Measurements from ENCODE around the gene REXO1.
A peak's percentile ranks its signal among the peaks of the same experiment; 100 is the strongest.

The REXO1 gene

DNA sequence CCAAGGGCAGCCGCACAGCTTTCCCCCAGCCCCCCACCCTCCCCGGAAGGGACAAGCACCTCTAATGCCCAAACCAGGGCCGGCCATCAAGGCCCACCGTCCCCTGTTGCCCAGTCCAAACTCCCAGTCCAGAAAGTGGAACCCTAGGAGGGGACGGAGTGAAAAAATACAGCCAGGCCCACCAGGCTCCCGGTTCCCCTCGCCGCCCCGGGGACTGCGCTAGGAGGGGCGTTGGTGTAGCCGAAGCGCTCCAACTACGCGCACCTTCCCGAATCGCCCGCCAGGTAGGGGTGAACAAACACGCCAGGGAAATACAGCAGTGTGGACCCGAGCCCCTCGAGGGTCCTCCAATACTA lies 13.8 kb upstream of the REXO1 start:
- H3F3A ChIP-seq (ENCODE audit: insufficient read depth, low read length) = peaks cover 30% of the 10 kb centered on the region
- no peak for DNase-seq
- H2AFZ ChIP-seq (ENCODE audit: low read length) = no peak overlapping the region
- no peaks in the 10 kb centered on the region for H3K9me3 ChIP-seq (replicated peaks; ENCODE audit: insufficient read depth, low read length)
- H3K79me2 ChIP-seq (ENCODE audit: low read length) = peaks cover 65% of the 10 kb centered on the region
- H3K4me1 ChIP-seq (ENCODE audit: low read length) = peaks cover 20% of the 10 kb centered on the region
- no peaks in the 10 kb centered on the region for H4K20me1 ChIP-seq (ENCODE audit: insufficient read depth, low read length)
- no peak overlapping the region for H3K27ac ChIP-seq (ENCODE audit: low read length)
- no peaks in the 10 kb centered on the region for H3K27me3 ChIP-seq (replicated peaks; ENCODE audit: insufficient read depth, low read length)
- H3K4me2 ChIP-seq (ENCODE audit: low read depth, low read length) = peak overlapping the region; percentile 97
- H3K36me3 ChIP-seq (replicated peaks; ENCODE audit: insufficient read depth, low read length) = no peaks in the 10 kb centered on the region
- peak overlapping the region; percentile 98 for H3K4me3 ChIP-seq (ENCODE audit: low read length)
- peak overlapping the region; percentile 69 for H3K9ac ChIP-seq (ENCODE audit: low read length)
- TF ChIP-seq EZH2 (optimal IDR thresholded peaks at IDR 0.05; ENCODE audit: low read depth, low read length) (no peak), EZH2phosphoT487 (IDR thresholded peaks at IDR 0.05; ENCODE audit: low read length) (no peak), CTCF (IDR thresholded peaks at IDR 0.05; ENCODE audit: low read length) (no peak)
- no peaks in the 10 kb centered on the region for H3K9me2 ChIP-seq (replicated peaks; ENCODE audit: insufficient read depth, low read length)

- Histone ChIP-seq H3K4me1 (ENCODE audit: low read length) (peaks cover 20% of the 10 kb centered on the region), H3K27ac (ENCODE audit: low read length) (no peak overlapping the region), H3K27me3 (replicated peaks; ENCODE audit: insufficient read depth, low read length) (no peaks in the 10 kb centered on the region), H3K9ac (ENCODE audit: low read length) (peak overlapping the region; percentile 69; the same call in 1 of the 2 replicates), H3K36me3 (replicated peaks; ENCODE audit: insufficient read depth, low read length) (no peaks in the 10 kb centered on the region), H3F3A (ENCODE audit: insufficient read depth, low read length) (peaks cover 31% of the 10 kb centered on the region), H2AFZ (ENCODE audit: low read length) (no peak overlapping the region), H4K20me1 (ENCODE audit: insufficient read depth, low read length) (no peaks in the 10 kb centered on the region), H3K4me3 (ENCODE audit: low read length) (peak overlapping the region; percentile 98), H3K79me2 (ENCODE audit: low read length) (peaks cover 67% of the 10 kb centered on the region), H3K9me3 (replicated peaks; ENCODE audit: insufficient read depth, low read length) (no peaks in the 10 kb centered on the region), H3K9me2 (replicated peaks; ENCODE audit: insufficient read depth, low read length) (no peaks in the 10 kb centered on the region), H3K4me2 (ENCODE audit: low read depth, low read length) (peak overlapping the region; percentile 97)
- DNase-seq = no peak
- TF ChIP-seq EZH2phosphoT487 (IDR thresholded peaks at IDR 0.05; ENCODE audit: low read length) (no peak), CTCF (IDR thresholded peaks at IDR 0.05; ENCODE audit: low read length) (no peak), EZH2 (optimal IDR thresholded peaks at IDR 0.05; ENCODE audit: low read depth, low read length) (no peak)
Observed at GRCh38 chr19:1861599-1862031, 13.3 kb upstream of the REXO1 start.

GRCh38 chr19:1860821-1861598 lies 12.7 kb upstream of the REXO1 start:
- H3K27me3 ChIP-seq (replicated peaks; ENCODE audit: insufficient read depth, low read length) = no peaks in the 10 kb centered on the region
- TF ChIP-seq EZH2 (optimal IDR thresholded peaks at IDR 0.05; ENCODE audit: low read depth, low read length) (no peak), EZH2phosphoT487 (IDR thresholded peaks at IDR 0.05; ENCODE audit: low read length) (no peak), CTCF (IDR thresholded peaks at IDR 0.05; ENCODE audit: low read length) (no peak)
- H3K4me2 ChIP-seq (ENCODE audit: low read depth, low read length) = peak overlapping the region; percentile 97; the same call in 1 of the 2 replicates
- peaks cover 22% of the 10 kb centered on the region for H3K4me1 ChIP-seq (ENCODE audit: low read length)
- peaks cover 37% of the 10 kb centered on the region for H3F3A ChIP-seq (ENCODE audit: insufficient read depth, low read length)
- no peak overlapping the region for H3K9ac ChIP-seq (ENCODE audit: low read length)
- no peaks in the 10 kb centered on the region for H3K36me3 ChIP-seq (replicated peaks; ENCODE audit: insufficient read depth, low read length)
- peaks cover 73% of the 10 kb centered on the region for H3K79me2 ChIP-seq (ENCODE audit: low read length)
- H4K20me1 ChIP-seq (ENCODE audit: insufficient read depth, low read length) = no peaks in the 10 kb centered on the region
- H3K27ac ChIP-seq (ENCODE audit: low read length) = no peak overlapping the region
- no peaks in the 10 kb centered on the region for H3K9me3 ChIP-seq (replicated peaks; ENCODE audit: insufficient read depth, low read length)
- no peak for DNase-seq
- H3K9me2 ChIP-seq (replicated peaks; ENCODE audit: insufficient read depth, low read length) = no peaks in the 10 kb centered on the region
- peak overlapping the region; percentile 98; the same call in 1 of the 2 replicates for H3K4me3 ChIP-seq (ENCODE audit: low read length)
- H2AFZ ChIP-seq (ENCODE audit: low read length) = no peak overlapping the region

All from MM.1S (cell line).